GM21619 (cell line): ENCODE results near the gene ZNF439.
"Not testable (repeated sequence)": the region's sequence is repeated elsewhere in the genome, so short reads cannot be mapped to it uniquely, and the experiment has no call there.

Experiments
- ATAC-seq: cut with Tn5 transposase; IDR thresholded peaks from one replicate; pipeline ENCODE4 v1.9.1; 2021; ENCODE audit not compliant: unreplicated experiment

Gene ZNF439

DNA sequence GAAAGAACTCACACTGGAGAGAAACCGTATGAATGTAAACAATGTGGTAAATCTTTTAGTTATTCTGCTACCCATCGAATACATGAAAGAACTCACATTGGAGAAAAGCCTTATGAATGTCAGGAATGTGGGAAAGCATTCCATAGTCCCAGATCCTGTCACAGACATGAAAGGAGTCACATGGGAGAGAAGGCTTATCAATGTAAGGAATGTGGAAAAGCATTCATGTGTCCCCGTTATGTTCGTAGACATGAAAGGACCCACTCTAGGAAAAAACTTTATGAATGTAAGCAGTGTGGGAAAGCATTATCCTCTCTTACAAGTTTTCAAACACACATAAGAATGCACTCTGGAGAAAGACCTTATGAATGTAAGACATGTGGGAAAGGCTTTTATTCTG is 19.2 kb downstream of the ZNF439 start:
- ATAC-seq = not testable (repeated sequence)

DNA sequence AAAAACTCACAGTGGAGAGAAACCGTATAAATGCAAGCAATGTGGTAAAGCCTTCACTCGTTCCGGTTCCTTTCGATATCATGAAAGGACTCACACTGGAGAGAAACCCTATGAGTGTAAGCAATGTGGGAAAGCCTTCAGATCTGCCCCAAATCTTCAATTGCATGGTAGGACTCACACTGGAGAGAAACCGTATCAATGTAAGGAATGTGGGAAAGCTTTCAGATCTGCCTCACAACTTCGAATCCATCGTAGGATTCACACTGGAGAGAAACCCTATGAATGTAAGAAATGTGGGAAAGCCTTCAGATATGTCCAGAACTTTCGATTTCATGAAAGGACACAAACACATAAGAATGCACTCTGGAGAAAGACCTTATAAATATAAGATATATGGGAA is 19.7 kb downstream of the ZNF439 start:
- ATAC-seq = no peak

DNA sequence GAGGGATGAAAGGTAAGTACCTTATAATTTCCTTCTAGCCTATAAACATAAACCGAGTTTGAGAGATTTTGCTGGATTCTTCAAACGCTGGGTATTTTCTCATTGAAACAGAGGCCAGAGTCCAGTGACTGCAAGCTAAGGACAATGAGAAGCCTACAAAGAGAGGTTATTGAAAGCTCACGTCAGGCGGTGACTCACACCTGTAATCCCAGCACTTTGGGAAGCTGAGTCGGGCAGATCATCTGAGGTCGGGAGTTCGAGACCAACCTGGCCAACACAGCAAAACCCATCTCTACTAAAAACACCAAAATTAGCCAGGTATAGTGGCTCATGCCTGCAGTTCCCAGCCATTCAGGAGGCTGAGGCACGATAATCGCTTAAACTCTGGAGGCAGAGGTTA is 24.1 kb downstream of the ZNF439 start:
- ATAC-seq = no peak

DNA sequence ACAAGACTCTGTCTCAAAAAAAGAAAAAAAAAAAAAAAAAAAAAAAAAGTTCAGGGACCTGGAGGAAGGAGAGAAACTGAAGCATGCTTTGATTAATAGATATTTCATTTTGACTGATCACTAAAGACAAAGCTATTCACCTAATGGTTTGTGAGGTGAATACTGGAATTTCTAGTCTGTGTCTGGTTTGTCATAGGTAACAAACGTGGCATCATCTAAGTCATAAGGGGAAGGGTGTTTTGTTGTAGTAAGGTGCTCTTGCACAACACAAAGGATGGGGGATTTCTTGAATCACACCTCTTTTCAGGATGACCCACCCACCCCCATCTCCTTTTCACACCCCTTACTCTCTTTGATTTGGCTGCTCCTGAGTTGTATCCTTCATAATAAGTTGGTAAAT is 25.2 kb downstream of the ZNF439 start:
- no peak for ATAC-seq

DNA sequence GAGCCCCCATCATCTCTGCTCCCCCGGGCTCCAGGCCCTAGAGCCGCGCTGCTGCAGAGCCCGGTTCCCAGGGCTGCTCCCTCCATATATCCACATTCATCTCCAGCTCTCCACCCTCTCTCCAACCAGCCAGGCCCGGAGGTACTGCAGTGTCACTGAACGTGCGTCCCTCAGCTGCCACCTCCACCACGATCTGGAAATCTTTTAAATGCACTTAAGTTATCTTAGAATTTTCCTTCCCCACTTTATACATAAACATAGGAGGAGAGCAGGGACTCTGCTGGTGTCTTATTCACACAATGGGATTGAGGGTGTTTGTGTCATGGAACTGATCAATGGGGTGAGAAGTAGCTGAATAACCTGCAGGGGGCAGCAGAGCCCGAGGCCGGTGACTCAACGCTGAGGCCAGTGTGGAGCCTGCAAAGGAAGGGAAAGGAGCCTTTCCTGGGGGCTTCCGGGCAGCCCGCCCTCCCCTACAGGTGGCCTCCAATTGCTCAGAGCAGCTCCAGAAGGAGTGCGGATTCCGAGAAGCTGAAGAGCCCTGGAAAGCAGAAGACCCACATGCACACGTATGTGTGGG is 31.3 kb downstream of the ZNF439 start:
- ATAC-seq = not testable (repeated sequence)

DNA sequence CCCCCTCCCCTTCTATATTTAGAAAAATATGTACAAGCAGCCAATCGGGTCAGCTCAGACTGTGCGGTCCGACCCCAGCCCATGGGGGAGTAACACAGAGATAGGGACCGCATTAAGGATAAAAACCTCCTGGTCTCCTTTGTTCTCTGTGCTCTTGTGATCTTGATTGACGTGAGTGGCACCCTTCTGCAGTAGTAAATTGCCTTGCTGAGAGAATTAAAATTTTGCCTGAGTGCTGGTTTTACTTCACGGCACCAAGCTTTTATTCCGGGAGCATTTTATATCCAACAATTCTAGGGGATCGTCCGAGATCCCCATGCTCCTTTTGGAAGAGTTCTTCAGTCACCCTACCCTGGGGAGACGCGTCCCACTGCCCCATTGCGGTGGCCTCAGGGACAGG is 32.1 kb downstream of the ZNF439 start:
- ATAC-seq = no peak

DNA sequence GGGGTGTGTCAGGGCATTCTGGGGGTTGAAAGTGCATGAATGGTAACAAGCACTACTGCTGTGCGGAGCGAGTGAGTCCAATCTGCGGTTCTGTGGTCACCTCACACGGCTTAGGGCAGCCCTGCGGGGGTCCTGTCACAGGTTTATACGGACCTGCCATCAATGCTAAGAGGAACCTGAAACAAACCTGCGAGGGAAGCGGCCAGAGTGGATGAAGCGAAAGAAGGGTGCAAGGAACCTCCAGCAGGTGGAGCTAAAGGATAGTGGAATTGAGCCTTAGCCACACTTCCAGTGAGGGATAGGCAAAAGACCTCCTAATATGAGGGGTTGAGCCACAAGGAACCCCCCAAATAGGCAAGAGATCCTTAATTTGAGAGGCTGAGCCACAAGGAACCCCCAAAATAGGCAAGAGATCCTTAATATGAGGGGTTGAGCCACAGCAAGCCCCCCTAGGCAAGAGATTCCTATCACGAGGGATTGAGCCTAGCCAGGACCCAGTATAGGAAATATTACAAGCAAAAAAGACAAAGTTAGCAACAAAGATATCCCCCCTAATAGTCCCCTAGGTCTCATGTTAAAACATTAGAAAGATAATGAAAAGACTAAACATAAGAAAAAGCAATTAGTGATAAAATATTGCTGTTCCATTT is 32.8 kb downstream of the ZNF439 start:
- ATAC-seq = no peak

DNA sequence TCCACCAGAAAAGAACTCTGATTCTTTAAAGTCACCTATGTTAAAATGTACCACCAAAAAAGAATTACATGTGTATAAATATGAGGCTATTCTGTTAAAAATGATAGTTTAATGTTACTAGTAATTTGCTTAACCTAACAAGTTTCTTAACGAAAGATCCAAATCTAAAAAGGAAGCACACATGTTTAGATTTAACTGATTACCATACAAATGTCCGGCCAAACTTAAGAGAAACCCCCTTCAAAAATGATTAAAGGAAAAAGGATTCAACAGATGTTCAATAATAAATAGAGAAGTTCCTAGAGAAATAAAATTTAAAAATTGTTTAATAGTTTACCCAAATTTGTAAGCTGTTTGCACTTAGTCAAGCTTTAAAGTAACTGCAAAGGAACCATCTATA is 34.1 kb downstream of the ZNF439 start:
- ATAC-seq = no peak

DNA sequence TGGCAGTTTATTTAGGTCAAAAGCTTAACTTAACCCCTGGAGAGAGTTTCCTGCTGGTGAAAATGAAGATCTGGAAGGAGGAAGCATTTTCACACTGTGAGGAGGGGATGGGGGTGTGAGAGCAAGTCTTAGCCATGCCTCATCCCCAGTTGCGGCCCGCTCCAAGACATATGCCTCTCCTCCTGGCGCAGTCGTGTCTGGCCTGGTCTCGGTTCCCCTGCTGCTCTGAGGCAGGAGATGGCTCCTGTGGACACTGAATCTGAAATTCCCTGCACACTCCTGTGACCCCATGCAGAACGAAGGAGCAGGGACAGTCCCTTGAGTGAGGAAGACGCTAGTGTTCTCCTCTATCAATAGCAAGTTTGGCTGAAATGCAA is 38.7 kb downstream of the ZNF439 start:
- no peak for ATAC-seq

DNA sequence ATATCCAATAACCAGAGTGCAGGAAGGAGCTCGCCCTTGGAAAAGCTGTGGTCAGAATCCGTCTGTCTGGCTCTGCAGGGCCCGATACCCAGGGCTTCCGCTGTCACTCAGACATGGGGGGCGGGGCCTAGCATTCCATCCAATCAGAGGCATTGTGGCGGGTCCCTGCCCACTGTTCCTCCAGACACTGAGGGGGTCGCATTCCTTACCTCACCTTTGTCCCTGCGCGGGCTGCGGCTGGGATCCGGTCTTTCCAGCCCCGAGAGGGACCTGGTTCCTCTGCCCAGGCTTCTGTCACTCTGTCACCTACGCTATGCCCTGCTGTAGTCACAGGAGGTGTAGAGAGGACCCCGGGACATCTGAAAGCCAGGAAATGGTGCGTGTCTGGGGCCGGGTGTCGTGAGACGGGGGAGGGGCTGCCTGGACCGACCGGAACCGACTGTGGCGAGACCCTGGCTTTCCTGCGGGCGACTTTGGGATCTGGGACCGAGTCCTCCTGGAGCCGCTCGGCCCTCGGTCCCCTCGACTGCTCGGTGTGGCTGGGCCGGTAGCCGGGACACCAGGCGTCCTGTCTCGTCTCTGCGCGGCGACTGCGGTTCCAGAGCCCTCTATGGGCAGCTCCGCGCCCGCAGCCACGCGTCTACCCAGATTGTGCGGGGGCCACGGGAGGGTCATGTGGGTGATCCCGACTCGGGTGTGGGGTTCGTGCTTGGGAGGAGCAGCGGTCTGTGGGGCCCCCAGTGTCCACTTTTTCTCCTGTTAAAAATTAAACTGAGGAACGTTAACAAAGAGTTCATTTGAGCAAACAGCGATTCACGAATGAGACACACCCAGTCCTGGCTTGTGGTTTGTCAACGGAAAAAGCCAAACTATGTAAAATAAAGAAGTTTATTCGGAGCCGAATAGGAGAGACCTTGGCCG is 39.3 kb downstream of the ZNF439 start, which contains the start of gene ZNF69:
ZNF69 (plus strand) TSS at position 172 of the 921 bp plus-strand sequence; CDS start at position 314, 142 bp downstream.
- ATAC-seq = no peak

DNA sequence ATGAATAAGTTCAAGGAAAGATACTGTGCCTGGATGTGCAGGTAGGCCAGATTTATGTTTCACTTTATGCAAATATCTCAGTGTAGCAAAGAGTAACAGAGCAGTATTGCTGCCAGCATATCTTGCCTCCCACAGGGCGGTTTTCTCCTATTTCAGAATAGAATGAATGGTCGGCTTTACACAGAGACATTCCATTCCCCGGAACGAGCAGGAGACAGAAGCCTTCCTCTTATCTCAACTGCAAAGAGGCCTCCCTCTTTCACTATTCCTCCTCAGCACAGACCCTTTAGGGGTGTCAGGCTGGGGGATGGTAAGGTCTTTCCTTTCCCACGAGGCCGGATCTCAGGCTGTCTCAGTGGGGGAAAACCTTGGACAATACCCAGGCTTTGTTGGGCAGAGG is 41.4 kb downstream of the ZNF439 start:
- not testable (repeated sequence) for ATAC-seq

DNA sequence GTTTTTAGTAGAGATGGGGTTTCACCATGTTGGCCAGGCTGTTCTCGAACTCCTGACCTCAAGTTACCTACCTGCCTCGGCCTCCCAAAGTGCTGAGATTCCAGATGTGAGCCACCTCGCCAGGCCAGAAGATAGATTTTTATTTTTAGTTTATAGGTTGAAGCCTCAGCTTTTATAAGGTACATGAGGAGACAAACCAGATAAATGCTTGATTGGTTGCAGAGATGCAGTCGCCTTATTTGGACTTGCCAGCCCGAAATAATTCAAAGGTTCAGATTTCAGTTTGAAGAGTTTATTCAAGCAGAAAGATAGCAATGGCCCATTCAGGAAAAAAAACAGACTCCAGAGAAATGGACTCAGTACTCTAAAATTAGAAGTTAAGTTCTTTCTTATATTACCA is 42.1 kb downstream of the ZNF439 start:
- no peak for ATAC-seq

DNA sequence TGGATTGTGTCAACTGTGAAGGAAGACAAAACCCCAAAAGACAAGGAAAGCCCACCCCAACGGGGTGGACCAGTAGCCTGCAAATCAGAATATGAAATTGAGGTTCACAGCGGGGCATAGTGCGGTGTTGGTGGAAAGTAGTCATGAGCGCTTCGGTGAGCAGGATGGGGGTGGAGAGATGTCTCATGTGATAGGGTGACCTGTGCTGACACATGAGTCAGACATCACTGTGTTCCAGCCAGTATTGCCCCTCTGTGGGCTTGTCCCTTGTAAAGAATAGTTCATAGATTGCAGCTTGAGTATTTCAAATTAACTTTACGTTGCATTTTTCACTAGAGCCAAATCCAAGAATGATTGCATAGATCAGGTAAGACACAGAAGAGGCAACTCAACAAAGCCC is 46.3 kb downstream of the ZNF439 start:
- no peak for ATAC-seq

DNA sequence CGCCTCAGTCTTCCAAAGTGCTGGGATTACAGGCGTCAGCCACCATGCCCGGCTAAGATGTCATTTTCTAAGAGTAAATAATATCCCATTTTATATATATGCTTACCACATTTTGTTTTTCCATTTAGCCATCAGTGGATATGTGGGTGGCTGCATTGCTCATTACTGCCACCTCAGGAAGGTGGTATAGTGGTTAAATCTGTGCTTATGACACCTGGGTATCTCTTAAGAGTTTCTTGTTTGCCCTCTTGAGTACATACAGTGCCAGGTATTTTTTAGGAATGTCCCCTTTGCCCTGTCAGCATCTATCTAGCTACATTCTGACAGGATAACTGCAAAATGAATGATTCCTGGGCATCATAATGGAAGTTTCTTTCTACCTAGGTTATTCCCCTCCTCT is 53.7 kb downstream of the ZNF439 start:
- ATAC-seq = no peak

DNA sequence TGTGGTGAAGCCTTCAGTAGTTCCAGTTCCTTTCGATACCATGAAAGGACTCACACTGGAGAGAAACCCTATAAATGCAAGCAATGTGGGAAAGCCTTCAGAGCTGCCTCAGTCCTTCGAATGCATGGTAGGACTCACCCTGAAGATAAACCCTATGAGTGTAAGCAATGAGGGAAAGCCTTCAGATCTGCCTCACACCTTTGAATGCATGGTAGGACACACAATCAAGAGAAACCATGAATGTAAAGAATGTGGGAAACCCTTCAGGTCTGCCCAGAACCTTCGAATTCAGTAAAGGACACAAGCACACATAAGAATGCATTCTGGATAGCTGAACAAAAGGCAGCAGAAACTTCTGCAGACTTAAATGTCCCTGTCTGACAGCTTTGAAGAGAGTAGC is 57.4 kb downstream of the ZNF439 start:
- ATAC-seq = no peak

DNA sequence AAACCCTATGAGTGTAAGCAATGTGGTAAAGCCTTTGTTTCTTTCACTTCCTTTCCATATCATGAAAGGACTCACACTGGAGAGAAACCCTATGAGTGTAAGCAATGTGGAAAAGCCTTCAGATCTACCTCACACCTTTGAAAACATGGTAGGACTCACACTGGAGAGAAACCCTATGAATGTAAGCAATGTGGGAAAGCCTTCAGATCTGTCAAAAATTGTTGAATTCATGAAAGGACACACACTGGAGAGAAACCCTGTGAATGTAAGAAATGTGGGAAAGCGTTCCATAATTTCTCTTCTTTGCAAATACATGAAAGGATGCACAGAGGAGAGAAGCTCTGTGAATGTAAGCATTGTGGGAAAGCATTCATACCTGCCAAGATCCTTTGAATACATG is 63.4 kb downstream of the ZNF439 start:
- not testable (repeated sequence) for ATAC-seq

DNA sequence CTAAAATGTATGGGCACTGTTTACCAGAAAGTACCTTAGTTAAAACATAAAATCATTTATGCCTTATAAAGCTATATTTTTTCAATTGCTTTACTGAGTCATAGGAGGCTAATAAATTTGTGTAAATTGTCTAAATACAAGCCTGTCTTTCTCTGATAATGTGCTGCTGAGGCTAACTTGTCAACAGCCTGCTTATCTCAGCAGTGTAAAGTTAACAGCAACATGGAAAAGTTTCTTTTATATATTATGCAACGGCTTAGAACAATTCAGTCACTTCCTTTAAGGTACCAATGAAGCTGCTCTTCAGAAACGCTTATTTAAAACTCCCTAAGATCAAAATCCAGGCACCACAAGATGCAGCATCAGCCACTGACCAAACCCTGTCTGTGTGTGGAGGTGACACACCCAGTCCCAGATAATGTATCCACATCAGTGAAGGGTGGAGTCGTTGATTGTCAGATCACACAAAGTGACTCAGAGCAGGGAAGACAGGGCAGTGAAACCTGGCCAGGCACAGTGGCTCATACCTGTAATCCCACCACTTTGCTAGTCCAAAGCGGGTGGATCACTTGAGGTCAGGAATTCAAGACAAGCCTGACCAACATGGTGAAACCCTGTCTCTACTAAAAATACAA is 66.0 kb downstream of the ZNF439 start:
- not testable (repeated sequence) for ATAC-seq
